Choroid plexus epithelial cell (primary cell): ENCODE measurements around the gene RDH14.

Source experiments
- DNase-seq: peaks from one replicate; pipeline ENCODE4 v3.0.0-alpha.2; 2010; ENCODE audit warnings: low read depth
- H3K4me3 ChIP-seq: 2 replicates; pipeline ENCODE4 v1.5.1; 2011; ENCODE audit warnings: low read depth, mild to moderate bottlenecking, control low read depth, low read length, moderate library complexity
- CTCF ChIP-seq: conservative IDR thresholded peaks from 2 replicates; pipeline ENCODE4 v1.5.1; 2011; ENCODE audit warnings: low read depth, mild to moderate bottlenecking, control low read depth, inconsistent platforms, low read length, moderate library complexity

RDH14 gene

DNA sequence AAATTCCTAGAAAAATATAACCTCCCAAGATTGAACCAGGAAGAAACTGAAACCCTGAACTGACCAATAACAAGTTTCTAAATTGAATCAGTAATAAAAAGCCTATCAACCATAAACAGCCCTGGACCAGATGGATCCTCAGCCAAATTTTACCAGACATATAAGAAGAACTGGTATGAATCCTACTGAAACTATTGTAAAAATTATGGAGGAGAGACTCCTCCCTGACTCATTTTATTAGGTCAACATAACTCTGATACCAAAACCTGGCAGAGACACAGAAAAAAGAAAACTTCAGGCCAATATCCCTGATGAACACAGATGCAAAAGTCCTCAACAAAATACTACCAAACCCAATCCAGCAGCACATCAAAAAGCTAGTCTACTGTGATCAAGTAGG is 17.6 kb upstream of the RDH14 start:
- no peak for DNase-seq
- no peak for TF ChIP-seq CTCF
- H3K4me3 ChIP-seq = no peak overlapping the region

DNA sequence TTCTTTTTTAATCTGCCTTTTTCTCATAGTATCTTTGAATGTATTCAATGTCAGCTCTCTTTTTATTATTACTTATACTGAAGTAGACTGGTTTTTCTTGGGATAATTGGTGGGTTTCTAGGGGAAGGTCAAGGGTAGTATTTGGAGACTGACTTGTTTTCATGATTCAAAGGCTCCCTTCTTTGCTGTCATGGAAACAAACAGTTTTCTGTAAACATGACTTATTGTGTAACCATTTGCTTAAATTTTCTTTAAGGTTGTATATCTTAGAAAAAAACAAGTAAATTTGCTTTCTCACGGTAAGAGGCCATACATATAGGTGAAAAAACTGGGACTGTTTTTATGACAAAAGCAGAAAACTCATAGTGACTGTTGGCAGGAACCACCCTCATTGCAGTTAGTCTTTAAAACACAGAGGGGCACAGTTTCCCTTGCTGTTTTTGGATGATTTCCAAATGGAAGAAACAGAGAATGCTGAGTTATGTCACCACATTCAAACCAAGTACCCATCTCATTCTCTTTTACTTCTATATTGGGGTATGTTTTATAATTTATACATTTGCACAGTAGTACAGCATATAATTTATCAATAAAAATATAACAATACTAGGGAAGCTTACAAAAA is 5.8 kb upstream of the RDH14 start:
- TF ChIP-seq CTCF = no peak

GRCh38 chr2:18560797-18561085 is 288 bp upstream of the RDH14 start:
- DNase-seq = no peak
- no peak for TF ChIP-seq CTCF
- H3K4me3 ChIP-seq = peak overlapping the region; percentile 77

More for the DNA sequence above, 5.8 kb upstream of the RDH14 start:
- peak; percentile 48 for DNase-seq
- no peak overlapping the region for H3K4me3 ChIP-seq

- DNase-seq = peak; percentile 72
- H3K4me3 ChIP-seq = peak overlapping the region; percentile 77
- no peak for TF ChIP-seq CTCF
Measured at GRCh38 chr2:18559531-18560030, 872 bp downstream of the RDH14 start.

DNA sequence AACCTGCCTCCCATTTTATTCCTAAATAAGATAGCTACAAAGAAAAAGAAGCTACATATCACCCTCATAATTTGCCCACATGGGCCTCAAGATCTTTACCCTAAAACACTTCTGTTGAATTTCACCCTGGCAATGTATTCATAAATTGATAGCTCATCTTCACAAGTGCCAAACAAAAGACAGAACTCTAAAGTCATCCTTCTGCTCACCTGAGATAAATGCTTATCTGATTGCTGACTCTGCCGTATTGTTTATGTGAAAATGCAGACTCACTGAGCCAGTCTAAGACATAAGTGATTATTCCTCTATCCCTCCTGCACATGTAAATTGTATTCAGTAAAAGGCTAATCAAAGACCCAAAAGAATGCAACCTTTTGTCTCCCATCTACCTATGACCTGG is 2.0 kb downstream of the RDH14 start:
- no peak for TF ChIP-seq CTCF
- no peak for DNase-seq
- no peak overlapping the region for H3K4me3 ChIP-seq

- no peak for DNase-seq
- no peak for TF ChIP-seq CTCF
- H3K4me3 ChIP-seq = no peak overlapping the region
Measured at GRCh38 chr2:18557121-18557520, 3.3 kb downstream of the RDH14 start.

- peak; percentile 60 for DNase-seq
- TF ChIP-seq CTCF = no peak
- no peak overlapping the region for H3K4me3 ChIP-seq
Measured at GRCh38 chr2:18552351-18553077, 7.9 kb downstream of the RDH14 start.
